Right lobe of liver (tissue), 6 donors: ENCODE data around the gene PPM1H. TPM values are rescaled to one million over a fixed set of nuclear protein-coding genes. Genes with fewer than 3 reads are reported as not detected.

ENCODE experiments used
- ATAC-seq, 4 donors: fragments of 200-7000 bp; cut with Tn5 transposase; one replicate each; pipeline ENCODE4 v1.9.1; 2020; ENCODE audit warnings: mild to moderate bottlenecking in 4 of 4, moderate library complexity in 4 of 4
- DNase-seq, 3 donors: peaks; one replicate each; pipeline ENCODE4 v3.0.0-alpha.2; 2020
- H3K27ac ChIP-seq, 3 donors: fragments of 200-600 bp; one replicate each; pipeline ENCODE4 v1.8.0; 2022
- H3K27me3 ChIP-seq, 2 donors: fragments of 200-600 bp; one replicate each; pipeline ENCODE4 v1.8.0; 2022
- H3K36me3 ChIP-seq, 4 donors: fragments of 200-600 bp; sonication (generic) in 1 of 4; one replicate each; pipeline versions ENCODE4 v1.5.1 to v1.8.0; 2017 to 2022; ENCODE audit warnings: control low read depth in 1 of 4
- H3K4me1 ChIP-seq, 4 donors: fragments of 200-600 bp; sonication (generic) in 1 of 4; one replicate each; pipeline versions ENCODE4 v1.5.1 to v1.8.0; 2017 to 2022; ENCODE audit warnings: control low read depth in 1 of 4
- H3K4me3 ChIP-seq, 3 donors: fragments of 200-600 bp; one replicate each; pipeline ENCODE4 v1.8.0; 2022
- H3K9me3 ChIP-seq, 4 donors: fragments of 200-600 bp; sonication (generic) in 1 of 4; one replicate each; pipeline versions ENCODE4 v1.5.1 to v1.8.0; 2017 to 2022; ENCODE audit warnings: control low read depth in 1 of 4
- POLR2A ChIP-seq: fragments of 450-650 bp; IDR thresholded peaks from one replicate; pipeline ENCODE4 v1.6.1; 2017; ENCODE audit warnings: antibody characterized with exemption, mild to moderate bottlenecking
- WGBS: methylation state at CpG from one replicate; pipeline ENCODE4 v1.1.6; 2018; ENCODE audit warnings: low coverage, low lambda C conversion rate; ENCODE audit not compliant: insufficient coverage; ENCODE audit errors: missing lambda C conversion rate; 5-methylcytosine and 5-hydroxymethylcytosine counted together
- intact Hi-C, 2 donors: fragments of 100-400 bp; cut with DNase I; formaldehyde crosslinking; loops; one replicate each; pipeline versions ENCODE4 v1.11.2 to v1.14.1; 2022
- total RNA-seq, 6 experiments: library from RNA; depleted of rRNA in 2 of 6; stranded (reverse); fragments of >200 nt in 2 of 6; fragmentation: NEBNext Ultra II Directional in 3 of 6; extraction: Animal tissue kit (Norgen Biotek cat#: 25700) in 3 of 6; gene quantifications; one replicate each; pipeline versions ENCODE4 v1.1.0 to v1.2.4, GENCODE V29; 2016 to 2023
- TF ChIP-seq, protein P1 (sequence below), 4 donors: fragments of 200-600 bp in 3 of 4; fragments of 450-650 bp in 1 of 4; IDR thresholded peaks; one replicate each; pipeline versions ENCODE4 v1.5.1 to v1.8.0; 2016 to 2022; ENCODE audit warnings: antibody characterized with exemption in 4 of 4, mild to moderate bottlenecking in 2 of 4
- donor health status: DM: no; HTN: yes; CAD: no.
- donor health status: DM: no; HTN: no; CAD: no.
- donor health status: DM: no; HTN: no; CAD: no.
- donor health status: DM: no; HTN: yes; CAD: no.
- donor health status: DM: no; HTN: yes; CAD: no.

PPM1H gene
- total RNA-seq, 6 experiments from 2014 or later: 3.8 to 9.2 (median 6.5) TPM

DNA sequence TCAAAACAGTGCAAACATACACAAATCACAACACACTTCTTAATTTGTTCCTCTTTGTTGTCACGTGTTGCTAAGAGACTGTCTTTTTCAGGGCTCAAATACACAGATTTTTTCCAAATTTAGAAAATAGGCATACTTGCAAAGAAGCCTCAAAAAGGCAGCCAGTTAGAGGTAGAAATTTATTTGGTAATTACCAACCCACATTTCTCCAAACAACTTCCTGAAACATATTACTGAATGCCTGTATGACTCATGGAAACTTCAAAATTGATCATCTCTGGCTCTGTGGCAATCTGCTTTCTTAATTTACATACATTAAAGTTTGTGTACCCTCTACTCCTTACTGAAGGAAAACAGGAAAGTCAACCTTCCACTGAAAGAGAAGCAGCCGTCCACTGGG lies 36.4 kb downstream of the PPM1H start:
- no peak overlapping the region for H3K27ac ChIP-seq
- intact Hi-C loops: no loop called here
- 77% methylated on average over 2 of the region's 2 CpGs for WGBS
- no peak overlapping the region for H3K4me3 ChIP-seq
- DNase-seq: no peak
- H3K4me1 ChIP-seq: no peaks in the 10 kb centered on the region
- peak in 1 of 4 donors; percentile 51 for ATAC-seq
- no peaks in the 10 kb centered on the region for H3K27me3 ChIP-seq
- TF ChIP-seq, protein P1, sequence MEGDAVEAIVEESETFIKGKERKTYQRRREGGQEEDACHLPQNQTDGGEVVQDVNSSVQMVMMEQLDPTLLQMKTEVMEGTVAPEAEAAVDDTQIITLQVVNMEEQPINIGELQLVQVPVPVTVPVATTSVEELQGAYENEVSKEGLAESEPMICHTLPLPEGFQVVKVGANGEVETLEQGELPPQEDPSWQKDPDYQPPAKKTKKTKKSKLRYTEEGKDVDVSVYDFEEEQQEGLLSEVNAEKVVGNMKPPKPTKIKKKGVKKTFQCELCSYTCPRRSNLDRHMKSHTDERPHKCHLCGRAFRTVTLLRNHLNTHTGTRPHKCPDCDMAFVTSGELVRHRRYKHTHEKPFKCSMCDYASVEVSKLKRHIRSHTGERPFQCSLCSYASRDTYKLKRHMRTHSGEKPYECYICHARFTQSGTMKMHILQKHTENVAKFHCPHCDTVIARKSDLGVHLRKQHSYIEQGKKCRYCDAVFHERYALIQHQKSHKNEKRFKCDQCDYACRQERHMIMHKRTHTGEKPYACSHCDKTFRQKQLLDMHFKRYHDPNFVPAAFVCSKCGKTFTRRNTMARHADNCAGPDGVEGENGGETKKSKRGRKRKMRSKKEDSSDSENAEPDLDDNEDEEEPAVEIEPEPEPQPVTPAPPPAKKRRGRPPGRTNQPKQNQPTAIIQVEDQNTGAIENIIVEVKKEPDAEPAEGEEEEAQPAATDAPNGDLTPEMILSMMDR (IDR thresholded peaks at IDR 0.05): no peak
- TF ChIP-seq POLR2A: no peak
- H3K36me3 ChIP-seq: no peaks in the 10 kb centered on the region
- no peaks in the 10 kb centered on the region for H3K9me3 ChIP-seq

DNA sequence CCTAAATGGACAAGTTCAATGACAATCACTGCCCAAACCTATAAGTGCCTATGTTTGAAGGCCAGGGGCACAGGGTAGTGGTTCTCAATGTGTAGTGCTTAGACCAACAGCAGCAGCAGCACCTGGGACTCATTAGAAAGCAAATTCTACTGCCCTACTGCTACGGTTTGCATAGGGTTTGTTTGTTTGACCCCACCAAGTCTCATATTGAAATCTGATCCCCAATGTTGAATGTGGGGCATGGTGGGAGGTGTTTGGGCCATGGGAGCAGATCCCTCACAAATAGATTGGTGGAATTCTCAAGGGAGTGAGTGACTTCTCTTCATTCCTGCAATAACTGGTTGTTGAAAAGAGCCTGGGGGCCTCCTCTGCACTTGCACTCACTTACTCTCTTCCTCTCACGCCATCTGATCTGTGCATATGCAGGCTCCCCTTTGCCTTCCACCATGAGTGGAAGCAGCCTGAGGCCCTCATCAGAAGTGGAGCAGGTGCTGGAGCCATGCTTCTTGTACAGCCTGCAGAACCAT lies 39.5 kb downstream of the PPM1H start:
- WGBS: no CpG with 5 or more reads among the region's 2 CpGs
- no peak overlapping the region for H3K27ac ChIP-seq
- H3K4me3 ChIP-seq: no peak overlapping the region
- no peaks in the 10 kb centered on the region for H3K9me3 ChIP-seq
- TF ChIP-seq POLR2A: no peak
- TF ChIP-seq, protein P1 (IDR thresholded peaks at IDR 0.05): no peak
- no peaks in the 10 kb centered on the region for H3K27me3 ChIP-seq
- peaks cover 0 to 6% (median 0%) of the 10 kb centered on the region in 4 donors for H3K4me1 ChIP-seq
- H3K36me3 ChIP-seq: no peaks in the 10 kb centered on the region
- intact Hi-C loops: no loop called here
- DNase-seq (no peak), ATAC-seq (no peak)

DNA sequence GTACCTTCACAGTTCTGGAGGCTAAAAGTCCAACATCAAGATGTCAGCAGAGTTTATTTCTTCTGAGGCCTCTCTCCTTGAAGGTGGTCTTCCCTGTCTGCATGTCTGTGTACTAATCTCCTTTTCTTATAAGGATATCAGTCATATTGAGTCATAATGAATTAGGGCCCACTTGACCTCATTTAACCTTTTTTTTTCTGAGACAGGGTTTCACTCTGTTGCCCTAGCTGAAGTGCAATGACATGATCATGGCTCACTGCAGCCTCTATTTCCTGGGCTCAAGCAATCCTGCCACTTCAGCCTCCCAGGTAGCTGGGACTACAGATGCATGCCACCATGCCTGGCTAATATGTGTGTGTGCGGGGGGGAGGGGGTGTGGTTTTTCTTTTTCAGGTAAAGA lies 41.7 kb downstream of the PPM1H start:
- DNase-seq (no peak), ATAC-seq (no peak)
- no peak for TF ChIP-seq POLR2A
- TF ChIP-seq, protein P1 (IDR thresholded peaks at IDR 0.05): no peak
- H3K4me3 ChIP-seq: no peak overlapping the region
- H3K9me3 ChIP-seq: no peaks in the 10 kb centered on the region
- no peak overlapping the region for H3K27ac ChIP-seq
- peaks cover 0 to 6% (median 0%) of the 10 kb centered on the region in 4 donors for H3K4me1 ChIP-seq
- no peaks in the 10 kb centered on the region for H3K27me3 ChIP-seq
- H3K36me3 ChIP-seq: no peaks in the 10 kb centered on the region
- WGBS: 100% methylated on average over 1 of the region's 1 CpG
- intact Hi-C loops: no loop called here

DNA sequence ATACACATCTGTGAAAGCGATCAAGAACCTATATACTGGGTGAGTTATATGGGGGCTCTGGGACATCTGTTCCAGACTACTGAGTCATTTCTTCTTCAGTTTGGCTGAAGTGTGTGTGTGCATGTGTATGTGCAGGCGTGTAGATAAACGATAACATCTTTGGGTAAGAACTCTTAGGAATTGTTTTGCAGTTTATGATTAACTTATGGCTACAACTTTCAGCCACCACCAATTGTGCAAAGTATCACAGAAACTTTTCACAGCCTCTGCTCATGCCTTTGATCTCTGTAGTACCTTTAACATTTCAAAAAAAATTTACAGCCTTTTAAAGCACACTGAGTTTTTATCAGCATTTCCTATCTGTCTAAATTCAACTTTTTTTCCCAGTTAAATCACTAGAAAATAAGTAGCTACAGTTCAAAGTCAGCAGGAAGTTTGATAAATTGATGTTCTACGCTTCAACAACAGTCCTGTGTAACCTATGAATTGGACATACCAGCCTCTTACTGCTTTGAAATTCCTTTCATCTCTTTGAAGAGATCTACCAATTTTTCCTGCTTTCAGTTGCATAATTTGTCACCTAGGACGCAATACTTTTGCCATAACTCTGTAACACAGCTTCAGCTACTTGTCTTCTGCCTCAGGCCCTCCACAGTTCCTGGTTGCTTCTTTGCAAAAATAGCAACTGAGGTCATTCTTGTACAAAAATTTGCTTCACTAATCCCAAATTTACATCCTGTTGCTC lies 43.0 kb downstream of the PPM1H start:
- ATAC-seq (no peak), DNase-seq (no peak)
- Histone ChIP-seq H3K27ac (no peak overlapping the region), H3K9me3 (no peaks in the 10 kb centered on the region), H3K4me3 (no peak overlapping the region), H3K36me3 (no peaks in the 10 kb centered on the region), H3K27me3 (no peaks in the 10 kb centered on the region), H3K4me1 (peaks cover 0 to 6% (median 0%) of the 10 kb centered on the region in 4 donors)
- WGBS: 59% methylated on average over 5 of the region's 5 CpGs
- intact Hi-C loops: no loop called here
- no peak for TF ChIP-seq POLR2A
- TF ChIP-seq, protein P1 (IDR thresholded peaks at IDR 0.05): no peak
